K562 (cell line): ENCODE data around the gene PKHD1. TPM values are rescaled to one million over a fixed set of nuclear protein-coding genes. Genes with fewer than 3 reads are reported as not detected.

Experiments
- ATAC-seq: fragments of 200-7000 bp; cut with Tn5 transposase; 3 replicates; pipeline ENCODE4 v1.9.1; 2020; ENCODE audit warnings: moderate library complexity
- BruUV-seq: library from RNA; stranded (reverse); fragments of 400-500 nt; replicated peaks from 2 replicates; lab custom pipeline; 2021; lab: Mats Ljungman, UMichigan
- CTCF ChIA-PET: fragments of 300-600 bp; formaldehyde crosslinking; extraction: SDS; loops from one replicate; lab custom pipeline; 2021; ENCODE audit warnings: low intra/inter-chr PET ratio; lab: Yijun Ruan, JAX
- POLR2A ChIA-PET: fragments of 300-600, 350-650 bp; sonication (Branson Sonifier 250); formaldehyde crosslinking; extraction: SDS; loops from one replicate; lab custom pipeline; 2021; ENCODE audit warnings: antibody characterized with exemption, inconsistent platforms; lab: Yijun Ruan, JAX
- DNase-seq, 4 experiments: peaks; one replicate each; pipeline versions ENCODE4 v3.0.0 to v3.0.0-alpha.2; 2011 to 2018; ENCODE audit warnings: low spot score in 3 of 4, mixed read lengths in 3 of 4; ENCODE audit errors: extremely low read depth in 1 of 4
- FAIRE-seq: peaks from 2 replicates; lab custom pipeline; 2011; peaks lifted over from hg19 to GRCh38; lab: Jason Lieb, UNC
- H2AFZ ChIP-seq: 2 replicates; pipeline ENCODE4 v1.6.0; 2011; ENCODE audit warnings: low read depth, low read length, control low read depth, inconsistent platforms
- H3K27ac ChIP-seq: fragments of 200-600 bp; 3 replicates; pipeline ENCODE4 v1.8.0; 2011; ENCODE audit warnings: low read depth, mild to moderate bottlenecking, control low read depth, inconsistent platforms, low read length, moderate library complexity, mixed read lengths; ENCODE audit errors: extremely low read depth
- H3K27me3 ChIP-seq, 2 experiments: fragments of 300-600 bp in 1 of 2; 2 replicates in 1 of 2; 3 replicates in 1 of 2; pipeline versions ENCODE4 v1.6.0 to v1.8.0; 2011; ENCODE audit warnings: inconsistent platforms in 2 of 2, low read length in 2 of 2, mild to moderate bottlenecking in 1 of 2, mixed read lengths in 1 of 2, moderate library complexity in 1 of 2; ENCODE audit not compliant: control insufficient read depth in 2 of 2, insufficient read depth in 2 of 2
- H3K36me3 ChIP-seq: fragments of 300-600 bp; 3 replicates; pipeline ENCODE4 v1.8.0; 2011; ENCODE audit warnings: mild to moderate bottlenecking, low read length, inconsistent platforms; ENCODE audit not compliant: control insufficient read depth, insufficient read depth
- H3K4me1 ChIP-seq, 2 experiments: fragments of 200-600 bp in 1 of 2; replicated peaks in 1 of 2; 2 replicates in 1 of 2; 3 replicates in 1 of 2; pipeline versions ENCODE4 v1.5.1 to v1.8.0; 2011; ENCODE audit warnings: inconsistent platforms in 2 of 2, low read length in 2 of 2, mild to moderate bottlenecking in 1 of 2, mixed read lengths in 1 of 2, moderate library complexity in 1 of 2; ENCODE audit not compliant: control insufficient read depth in 2 of 2, insufficient read depth in 2 of 2
- H3K4me2 ChIP-seq: 2 replicates; pipeline ENCODE4 v1.6.1; 2011; ENCODE audit warnings: low read length, control low read depth, inconsistent platforms, mixed read lengths; ENCODE audit not compliant: insufficient read depth
- H3K4me3 ChIP-seq: fragments of 200-600 bp; sonication (generic), shearing (Covaris generic); 2 replicates; pipeline ENCODE4 v1.5.1; 2016; ENCODE audit warnings: control low read depth, inconsistent platforms
- H3K79me2 ChIP-seq: fragments of 200-600 bp; 3 replicates; pipeline ENCODE4 v1.8.0; 2011; ENCODE audit warnings: low read length, inconsistent platforms; ENCODE audit not compliant: control insufficient read depth, insufficient read depth
- H3K9ac ChIP-seq, 2 experiments: 2 replicates each; pipeline versions ENCODE4 v1.6.0 to v1.6.1; 2011; ENCODE audit warnings: low read depth in 2 of 2, low read length in 2 of 2, control low read depth in 1 of 2, inconsistent platforms in 1 of 2, mild to moderate bottlenecking in 1 of 2, mixed read lengths in 1 of 2; ENCODE audit not compliant: insufficient read depth in 1 of 2
- H3K9me1 ChIP-seq: one replicate; pipeline ENCODE4 v1.6.0; 2011; ENCODE audit warnings: inconsistent platforms, mild to moderate bottlenecking, low read length, moderate library complexity; ENCODE audit not compliant: control insufficient read depth, insufficient read depth
- H3K9me3 ChIP-seq: replicated peaks from 2 replicates; pipeline ENCODE4 v1.5.1; 2011; ENCODE audit warnings: low read depth, low read length, inconsistent platforms; ENCODE audit not compliant: control insufficient read depth, insufficient read depth
- H4K20me1 ChIP-seq: replicated peaks from 2 replicates; pipeline ENCODE4 v1.6.1; 2011; ENCODE audit warnings: low read length, inconsistent platforms, mixed read lengths; ENCODE audit not compliant: control insufficient read depth, insufficient read depth
- ASH1L ChIP-seq: fragments of 450-650 bp; IDR thresholded peaks from 2 replicates; pipeline ENCODE4 v1.6.1; 2018; ENCODE audit warnings: borderline replicate concordance, mild to moderate bottlenecking, low read depth; ENCODE audit not compliant: partially characterized antibody
- CC2D1A ChIP-seq: fragments of 450-650 bp; IDR thresholded peaks from 2 replicates; pipeline ENCODE4 v1.6.1; 2017; ENCODE audit warnings: mild to moderate bottlenecking
- SPI1 ChIP-seq: IDR thresholded peaks from 2 replicates; pipeline ENCODE4 v1.6.1; 2011; ENCODE audit warnings: low read depth, low read length, control low read depth, borderline replicate concordance
- XRCC3 ChIP-seq: fragments of 450-650 bp; IDR thresholded peaks from 2 replicates; pipeline ENCODE4 v1.6.1; 2017; ENCODE audit warnings: mild to moderate bottlenecking, moderate library complexity
- WGBS: fragments of 100-300 bp; shearing (Covaris generic); methylation state at CpG from one replicate; pipeline ENCODE4 v1.1.6; 2016; ENCODE audit warnings: low coverage, mixed read lengths; ENCODE audit not compliant: insufficient coverage; ENCODE audit errors: missing lambda C conversion rate; 5-methylcytosine and 5-hydroxymethylcytosine counted together
- in situ Hi-C: fragments of 300-500 bp; cut with MboI; formaldehyde crosslinking; loops from 4 replicates; pipeline ENCODE4 v1.15.0; 2018; ENCODE audit warnings: inconsistent platforms, mixed read lengths
- intact Hi-C: fragments of 100-400 bp; cut with micrococcal nuclease; formaldehyde crosslinking; loops from 2 replicates; pipeline ENCODE4 v1.14.2; 2022
- polyA plus RNA-seq, 8 experiments: library from polyadenylated mRNA; depleted of rRNA in 4 of 8; stranded (reverse) in 5 of 8; unstranded in 3 of 8; fragments of >200 nt; fragmentation: Nextera tagmentation in 2 of 8; fragmentation: Illumina TruSeq in 1 of 8; extraction: Ambion mirVana in 2 of 8; extraction: Trizol in 1 of 8; gene quantifications; 2 replicates each; pipeline versions ENCODE4 v1.2.1 to v1.2.3, GENCODE V29; 2011 to 2014; ENCODE audit warnings: inconsistent platforms in 1 of 8, missing spikeins in 1 of 8
- total RNA-seq, 7 experiments: library from RNA; depleted of rRNA in 6 of 7; stranded (reverse); fragments of >200 nt in 6 of 7; fragmentation: Illumina TruSeq in 2 of 7; extraction: Trizol in 2 of 7; gene quantifications; 2 replicates each; pipeline versions ENCODE4 v1.2.1 to v1.2.3, GENCODE V29; 2011 to 2021; ENCODE audit warnings: low replicate concordance in 1 of 7
- TF ChIP-seq, protein P1 (sequence below): fragments of 450-650 bp; IDR thresholded peaks from 2 replicates; pipeline ENCODE4 v1.7.1; 2018; ENCODE audit warnings: mild to moderate bottlenecking, low read depth; ENCODE audit not compliant: partially characterized antibody
- TF ChIP-seq, protein P2 (sequence below): fragments of 250-450 bp; sonication (Bioruptor Pico); IDR thresholded peaks from 2 replicates; pipeline ENCODE4 v1.4.0; 2020; ENCODE audit warnings: borderline replicate concordance

Gene PKHD1
- total and polyA plus RNA-seq, 9 of the 15 experiments (the other 6 are each of a cell fraction or from before 2014, with no cell fraction given) = 0.01 to 0.04 (median 0.01) TPM; not detected in 6

DNA sequence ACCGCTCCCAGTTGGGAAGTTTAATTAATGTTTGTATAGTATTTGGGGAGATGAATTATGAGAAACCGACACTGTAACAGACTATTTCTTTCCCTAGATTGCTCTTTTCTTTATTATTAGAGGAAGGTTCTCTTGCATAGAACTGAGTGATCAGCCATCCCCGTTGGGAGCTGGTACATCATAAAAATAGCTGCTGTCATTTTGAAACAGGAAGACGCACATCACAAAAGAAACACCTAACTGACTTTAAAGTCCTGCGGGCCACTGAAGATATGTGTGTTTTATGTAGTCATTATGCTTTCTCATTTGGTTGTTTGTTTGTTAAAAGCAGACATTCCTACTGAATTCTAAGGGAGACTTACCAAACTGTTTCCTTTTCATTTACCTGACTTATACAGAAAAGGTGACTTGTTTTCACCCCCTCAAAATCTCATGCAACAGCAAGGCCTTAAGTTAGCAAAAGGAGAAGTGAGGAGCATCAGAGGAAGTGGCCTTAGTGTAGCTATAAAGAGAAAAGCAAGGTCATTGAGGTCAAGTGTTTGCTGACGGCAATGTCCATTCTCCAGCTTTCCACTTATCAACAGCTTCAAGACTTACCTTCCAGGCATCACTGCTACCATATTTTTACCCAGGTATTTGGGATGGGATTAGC is 91.0 kb downstream of the PKHD1 start:
- Histone ChIP-seq H2AFZ (no peak overlapping the region), H3K9ac (no peak overlapping the region), H3K27ac (no peak overlapping the region), H3K4me3 (no peak overlapping the region), H4K20me1 (no peaks in the 10 kb centered on the region), H3K9me3 (no peaks in the 10 kb centered on the region), H3K79me2 (no peaks in the 10 kb centered on the region), H3K9me1 (no peaks in the 10 kb centered on the region), H3K4me1 (no peaks in the 10 kb centered on the region), H3K36me3 (no peaks in the 10 kb centered on the region), H3K27me3 (no peaks in the 10 kb centered on the region), H3K4me2 (no peak overlapping the region)
- no peak for FAIRE-seq
- in situ Hi-C loops (no loop called here), intact Hi-C loops (no loop called here)
- no TSS peak for BruUV-seq
- ATAC-seq = no peak
- TF ChIP-seq, protein P1, sequence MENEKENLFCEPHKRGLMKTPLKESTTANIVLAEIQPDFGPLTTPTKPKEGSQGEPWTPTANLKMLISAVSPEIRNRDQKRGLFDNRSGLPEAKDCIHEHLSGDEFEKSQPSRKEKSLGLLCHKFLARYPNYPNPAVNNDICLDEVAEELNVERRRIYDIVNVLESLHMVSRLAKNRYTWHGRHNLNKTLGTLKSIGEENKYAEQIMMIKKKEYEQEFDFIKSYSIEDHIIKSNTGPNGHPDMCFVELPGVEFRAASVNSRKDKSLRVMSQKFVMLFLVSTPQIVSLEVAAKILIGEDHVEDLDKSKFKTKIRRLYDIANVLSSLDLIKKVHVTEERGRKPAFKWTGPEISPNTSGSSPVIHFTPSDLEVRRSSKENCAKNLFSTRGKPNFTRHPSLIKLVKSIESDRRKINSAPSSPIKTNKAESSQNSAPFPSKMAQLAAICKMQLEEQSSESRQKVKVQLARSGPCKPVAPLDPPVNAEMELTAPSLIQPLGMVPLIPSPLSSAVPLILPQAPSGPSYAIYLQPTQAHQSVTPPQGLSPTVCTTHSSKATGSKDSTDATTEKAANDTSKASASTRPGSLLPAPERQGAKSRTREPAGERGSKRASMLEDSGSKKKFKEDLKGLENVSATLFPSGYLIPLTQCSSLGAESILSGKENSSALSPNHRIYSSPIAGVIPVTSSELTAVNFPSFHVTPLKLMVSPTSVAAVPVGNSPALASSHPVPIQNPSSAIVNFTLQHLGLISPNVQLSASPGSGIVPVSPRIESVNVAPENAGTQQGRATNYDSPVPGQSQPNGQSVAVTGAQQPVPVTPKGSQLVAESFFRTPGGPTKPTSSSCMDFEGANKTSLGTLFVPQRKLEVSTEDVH = no peak
- no peak for TF ChIP-seq CC2D1A
- 0 out of 2 replicates have a peak, but pooled peaks have one; percentile 20 for TF ChIP-seq SPI1
- no peak for TF ChIP-seq ASH1L
- TF ChIP-seq, protein P2, sequence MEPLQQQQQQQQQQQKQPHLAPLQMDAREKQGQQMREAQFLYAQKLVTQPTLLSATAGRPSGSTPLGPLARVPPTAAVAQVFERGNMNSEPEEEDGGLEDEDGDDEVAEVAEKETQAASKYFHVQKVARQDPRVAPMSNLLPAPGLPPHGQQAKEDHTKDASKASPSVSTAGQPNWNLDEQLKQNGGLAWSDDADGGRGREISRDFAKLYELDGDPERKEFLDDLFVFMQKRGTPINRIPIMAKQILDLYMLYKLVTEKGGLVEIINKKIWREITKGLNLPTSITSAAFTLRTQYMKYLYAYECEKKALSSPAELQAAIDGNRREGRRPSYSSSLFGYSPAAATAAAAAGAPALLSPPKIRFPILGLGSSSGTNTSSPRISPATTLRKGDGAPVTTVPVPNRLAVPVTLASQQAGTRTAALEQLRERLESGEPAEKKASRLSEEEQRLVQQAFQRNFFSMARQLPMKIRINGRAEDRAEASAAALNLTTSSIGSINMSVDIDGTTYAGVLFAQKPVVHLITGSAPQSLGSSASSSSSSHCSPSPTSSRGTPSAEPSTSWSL (CRISPR knock-in tag) = no peak
- no peak for TF ChIP-seq XRCC3
- POLR2A ChIA-PET = interaction anchor here (0.7 kb wide), 1 partner anchor 53 kb away, joined by 3 read pairs; no protein-coding TSS in a partner anchor
- CTCF ChIA-PET = no interaction called here
- DNase-seq = no peak
- 0% methylated on average over 6 of the region's 6 CpGs for WGBS
